ENCODE results near the gene AIP.

Gene AIP

GRCh38 chr11:67482827-67483798, at the start of gene AIP:
TSS of gene AIP (plus strand) at chr11:67483026. CDS start at chr11:67483159, 133 bp downstream.
- peak; percentile 90 for DNase-seq (ENCODE audit: low read depth)

GRCh38 chr11:67433536-67434394, 49.1 kb upstream of the AIP start:
- DNase-seq (ENCODE audit: low read depth): no peak

GRCh38 chr11:67434395-67434881, 48.4 kb upstream of the AIP start:
- DNase-seq (ENCODE audit: low read depth): no peak

GRCh38 chr11:67435031-67435726, 47.6 kb upstream of the AIP start:
- no peak for DNase-seq (ENCODE audit: low read depth)

GRCh38 chr11:67435727-67436458, 46.9 kb upstream of the AIP start:
- no peak for DNase-seq (ENCODE audit: low read depth)

GRCh38 chr11:67436459-67437081, 46.3 kb upstream of the AIP start:
- DNase-seq (ENCODE audit: low read depth): no peak

GRCh38 chr11:67437082-67437808, 45.6 kb upstream of the AIP start, which contains the start of gene PTPRCAP:
TSS of gene PTPRCAP (minus strand) at chr11:67437682. CDS start at chr11:67437619, 63 bp downstream.
- DNase-seq (ENCODE audit: low read depth): peak; percentile 54

- no peak for DNase-seq (ENCODE audit: low read depth)
These were observed 45.0 kb upstream of the AIP start for GRCh38 chr11:67437809-67438157.

GRCh38 chr11:67438158-67438902, 44.5 kb upstream of the AIP start:
- DNase-seq (ENCODE audit: low read depth): no peak

- no peak for DNase-seq (ENCODE audit: low read depth)
These were observed 43.3 kb upstream of the AIP start for GRCh38 chr11:67439321-67440228.

GRCh38 chr11:67440229-67441097, 42.4 kb upstream of the AIP start:
- DNase-seq (ENCODE audit: low read depth): no peak

- DNase-seq (ENCODE audit: low read depth): no peak
These were observed 41.7 kb upstream of the AIP start for GRCh38 chr11:67441098-67441563.

GRCh38 chr11:67441731-67442351, 41.0 kb upstream of the AIP start:
- no peak for DNase-seq (ENCODE audit: low read depth)

- no peak for DNase-seq (ENCODE audit: low read depth)
These were observed 40.1 kb upstream of the AIP start for GRCh38 chr11:67442504-67443404.

GRCh38 chr11:67445515-67445914, 37.3 kb upstream of the AIP start:
- no peak for DNase-seq (ENCODE audit: low read depth)

GRCh38 chr11:67448220-67448609, 34.6 kb upstream of the AIP start:
- no peak for DNase-seq (ENCODE audit: low read depth)
